ENCODE data around the gene IFI27L1. TPM values are rescaled to one million over a fixed set of nuclear protein-coding genes. Genes with fewer than 3 reads are reported as not detected.

The IFI27L1 gene
- polyA plus RNA-seq, 1 donor (not counting 4 experiments of a cell fraction or from before 2014, with no cell fraction given), result 17.4 TPM

- no peak overlapping the region for H3K4me3 ChIP-seq (ENCODE audit: control insufficient read depth in 2 of 3, extremely low read depth in 1 of 3, insufficient read depth in 2 of 3, low read depth in 1 of 3, low read length in 3 of 3)
- H3K4me1 ChIP-seq (ENCODE audit: control insufficient read depth, extremely low read depth, insufficient read depth, low read length), result no peaks in the 10 kb centered on the region
- H3K79me2 ChIP-seq (ENCODE audit: control insufficient read depth, insufficient read depth, low read length), result no peaks in the 10 kb centered on the region
- H3K9me1 ChIP-seq (ENCODE audit: control insufficient read depth, extremely low read depth, insufficient read depth, low read length), result no peaks in the 10 kb centered on the region
- H3K36me3 ChIP-seq (ENCODE audit: control insufficient read depth in 2 of 2, extremely low read depth in 1 of 2, insufficient read depth in 2 of 2, low read length in 2 of 2), result peaks cover 0 to 14% of the 10 kb centered on the region in 2 experiments
- no peak overlapping the region for H3K27ac ChIP-seq (ENCODE audit: control insufficient read depth, insufficient read depth, low read length)
- no peaks in the 10 kb centered on the region for H4K20me1 ChIP-seq (ENCODE audit: control insufficient read depth, extremely low read depth, insufficient read depth, low read length)
- TF ChIP-seq CTCF (optimal IDR thresholded peaks at IDR 0.05 in 1 of 3, IDR thresholded peaks at IDR 0.05 in 1 of 3, conservative IDR thresholded peaks at IDR 0.05 in 1 of 3; ENCODE audit: extremely low read depth in 1 of 3, insufficient read depth in 2 of 3, low read length in 3 of 3) (no peak), EZH2 (IDR thresholded peaks at IDR 0.05; ENCODE audit: low read length) (no peak)
- FAIRE-seq, result no peak
- H3K4me2 ChIP-seq (ENCODE audit: control insufficient read depth, extremely low read depth, insufficient read depth, low read depth, low read length), result no peak overlapping the region
- no peak overlapping the region for H3K9ac ChIP-seq (ENCODE audit: control insufficient read depth, extremely low read depth, insufficient read depth, low read length)
- no peaks in the 10 kb centered on the region for H3K27me3 ChIP-seq (ENCODE audit: control insufficient read depth, extremely low read depth, insufficient read depth, low read length)
- dilution Hi-C loops (cut with MboI; ENCODE audit: extremely low pct_ligation_motif_present, low sequenced_read_pairs), result no loop called here
- H2AFZ ChIP-seq (ENCODE audit: control insufficient read depth, low read length), result no peak overlapping the region
- no peak for DNase-seq (ENCODE audit: low read depth, low spot score)
- no peaks in the 10 kb centered on the region for H3K9me3 ChIP-seq (ENCODE audit: control insufficient read depth, low read depth, low read length)
Measured at GRCh38 chr14:94038921-94039629, 42.0 kb upstream of the IFI27L1 start.

GRCh38 chr14:94040247-94040646, 40.9 kb upstream of the IFI27L1 start:
- dilution Hi-C loops (cut with MboI; ENCODE audit: extremely low pct_ligation_motif_present, low sequenced_read_pairs), result no loop called here
- H3K9ac ChIP-seq (ENCODE audit: control insufficient read depth, extremely low read depth, insufficient read depth, low read length), result no peak overlapping the region
- no peak overlapping the region for H3K4me3 ChIP-seq (ENCODE audit: control insufficient read depth in 2 of 3, extremely low read depth in 1 of 3, insufficient read depth in 2 of 3, low read depth in 1 of 3, low read length in 3 of 3)
- FAIRE-seq, result no peak
- no peaks in the 10 kb centered on the region for H3K79me2 ChIP-seq (ENCODE audit: control insufficient read depth, insufficient read depth, low read length)
- DNase-seq (ENCODE audit: low read depth, low spot score), result no peak
- H3K9me3 ChIP-seq (ENCODE audit: control insufficient read depth, low read depth, low read length), result no peaks in the 10 kb centered on the region
- no peak overlapping the region for H3K4me2 ChIP-seq (ENCODE audit: control insufficient read depth, extremely low read depth, insufficient read depth, low read depth, low read length)
- H3K36me3 ChIP-seq (ENCODE audit: control insufficient read depth in 2 of 2, extremely low read depth in 1 of 2, insufficient read depth in 2 of 2, low read length in 2 of 2), result peaks cover 5 to 14% of the 10 kb centered on the region in 2 experiments
- H3K4me1 ChIP-seq (ENCODE audit: control insufficient read depth, extremely low read depth, insufficient read depth, low read length), result no peaks in the 10 kb centered on the region
- no peaks in the 10 kb centered on the region for H3K9me1 ChIP-seq (ENCODE audit: control insufficient read depth, extremely low read depth, insufficient read depth, low read length)
- no peak overlapping the region for H2AFZ ChIP-seq (ENCODE audit: control insufficient read depth, low read length)
- H3K27ac ChIP-seq (ENCODE audit: control insufficient read depth, insufficient read depth, low read length), result no peak overlapping the region
- TF ChIP-seq CTCF (optimal IDR thresholded peaks at IDR 0.05 in 1 of 3, IDR thresholded peaks at IDR 0.05 in 1 of 3, conservative IDR thresholded peaks at IDR 0.05 in 1 of 3; ENCODE audit: extremely low read depth in 1 of 3, insufficient read depth in 2 of 3, low read length in 3 of 3) (no peak), EZH2 (IDR thresholded peaks at IDR 0.05; ENCODE audit: low read length) (no peak)
- no peaks in the 10 kb centered on the region for H3K27me3 ChIP-seq (ENCODE audit: control insufficient read depth, extremely low read depth, insufficient read depth, low read length)
- no peaks in the 10 kb centered on the region for H4K20me1 ChIP-seq (ENCODE audit: control insufficient read depth, extremely low read depth, insufficient read depth, low read length)

All from keratinocyte (primary cell).